HG02571 (cell line): Measurements from ENCODE around the gene TMEM248.
"Not testable (repeated sequence)": the region's sequence is repeated elsewhere in the genome, so short reads cannot be mapped to it uniquely, and the experiment has no call there.

Source experiments
- ATAC-seq: cut with Tn5 transposase; IDR thresholded peaks from one replicate; pipeline ENCODE4 v1.9.1; 2021; ENCODE audit warnings: mild to moderate bottlenecking, moderate library complexity; ENCODE audit not compliant: unreplicated experiment

Gene TMEM248

GRCh38 chr7:66995050-66995776 lies 74.2 kb downstream of the TMEM248 start, which contains the start of gene SBDS:
SBDS (minus strand) TSS chr7:66995586; CDS start chr7:66995417, 169 bp downstream.
- ATAC-seq, result peak; percentile 53

DNA sequence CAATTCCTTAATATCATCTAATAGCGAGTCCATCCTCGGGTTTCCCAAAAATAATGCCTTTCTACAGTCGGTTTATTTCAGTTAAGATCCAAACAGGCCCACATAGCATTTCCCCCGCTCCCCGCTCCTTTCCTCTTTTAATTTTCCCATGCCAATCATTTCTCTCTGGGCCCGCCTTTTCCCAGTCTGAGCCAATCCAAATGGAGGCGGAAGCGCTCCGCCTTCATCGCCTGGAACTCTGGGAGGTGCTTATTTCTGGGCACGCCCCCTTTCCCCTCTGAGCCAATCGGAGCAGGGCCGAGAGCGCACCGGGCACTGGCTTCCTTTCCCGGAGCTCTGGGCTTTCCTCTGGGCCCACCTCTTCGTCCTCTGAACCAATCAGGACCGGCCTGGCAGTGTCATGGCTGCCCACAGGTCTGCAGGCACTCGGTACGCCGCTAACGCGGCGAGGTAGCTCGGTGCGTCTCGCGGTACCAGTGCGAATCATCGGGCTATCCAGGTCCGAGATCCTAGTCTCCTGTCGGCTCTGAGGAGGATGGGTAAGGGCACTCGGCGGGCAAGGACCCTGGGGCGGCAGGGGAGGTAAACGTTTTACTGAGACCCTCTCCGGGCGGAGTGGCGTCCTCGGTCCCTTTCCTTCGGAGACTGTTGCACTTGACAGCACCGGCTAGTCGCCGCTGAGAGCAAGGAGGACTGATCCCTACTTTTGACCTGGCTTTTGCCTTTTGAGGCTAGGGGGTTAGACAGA lies 75.6 kb downstream of the TMEM248 start, which contains the start of gene TYW1:
TSS of gene TYW1 (plus strand) at position 390 of the 748 bp plus-strand sequence. CDS start at position 536, 146 bp downstream.
- peak; percentile 90 for ATAC-seq

- not testable (repeated sequence) for ATAC-seq
These were observed 79.7 kb downstream of the TMEM248 start for GRCh38 chr7:67000601-67001258.

DNA sequence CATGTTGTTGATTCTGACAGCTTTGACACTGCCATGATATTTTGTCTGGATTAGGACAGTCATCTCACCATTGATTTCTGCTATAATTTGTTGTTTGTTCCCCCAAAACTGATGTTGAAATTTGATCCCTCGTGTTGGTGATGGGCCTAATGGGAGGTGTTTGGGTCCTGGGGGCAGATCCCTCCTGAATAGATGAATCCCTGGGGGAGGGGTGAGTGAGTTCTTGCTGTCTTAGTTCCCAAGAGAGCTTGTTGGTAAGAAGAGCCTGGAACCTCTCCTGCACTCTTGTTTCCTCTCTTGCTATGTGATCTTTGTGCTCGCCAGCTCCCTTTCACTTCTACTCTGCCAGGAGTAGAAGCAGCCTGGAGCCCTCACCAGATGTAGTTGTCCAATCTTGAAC lies 83.1 kb downstream of the TMEM248 start:
- ATAC-seq, result not testable (repeated sequence)

GRCh38 chr7:67006965-67007364 lies 85.9 kb downstream of the TMEM248 start:
- ATAC-seq, result no peak
